Measurements from ENCODE around the gene OR2Z1.
"Not testable (repeated sequence)": the region's sequence is repeated elsewhere in the genome, so short reads cannot be mapped to it uniquely, and the experiment has no call there.

Gene OR2Z1

DNA sequence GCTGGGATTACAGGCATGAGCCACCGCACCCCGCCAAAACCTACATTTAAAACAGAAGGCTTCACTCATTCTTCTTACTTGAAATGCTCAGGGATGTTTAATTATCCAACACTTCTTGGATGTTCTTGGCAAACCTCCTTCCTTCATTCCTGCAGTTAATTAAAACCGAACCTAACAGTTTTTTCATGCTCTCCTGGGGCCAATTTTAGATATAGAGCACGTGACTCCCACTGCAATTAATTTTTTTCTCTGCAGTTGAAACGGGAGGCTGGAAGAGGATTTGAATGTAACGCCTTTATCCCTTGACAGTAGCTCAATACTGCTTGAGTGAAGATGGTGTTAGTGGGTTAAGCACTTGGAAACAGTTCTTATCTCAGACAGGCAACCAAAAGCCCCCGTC, 18.2 kb upstream of the OR2Z1 start:
- no peak for DNase-seq (ENCODE audit: low read depth)

DNA sequence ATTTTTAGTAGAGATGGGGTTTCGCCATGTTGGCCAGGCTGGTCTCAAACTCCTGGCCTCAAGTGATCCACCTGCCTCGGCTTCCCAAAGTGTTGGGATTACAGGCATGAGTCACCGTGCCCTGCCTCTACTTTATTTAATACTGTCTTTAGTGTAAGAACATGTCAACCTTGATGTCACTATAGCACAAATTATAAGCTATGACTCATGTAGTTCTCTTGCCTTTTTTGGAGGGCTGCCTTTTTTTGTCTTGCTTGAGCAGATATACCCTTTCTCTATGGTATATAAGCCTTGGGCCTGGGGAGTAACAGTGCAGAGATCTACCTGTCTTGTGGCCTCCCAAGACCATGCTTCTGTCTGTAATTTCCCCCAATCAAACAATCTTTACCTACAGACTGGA, 16.1 kb upstream of the OR2Z1 start:
- DNase-seq (ENCODE audit: low read depth) = not testable (repeated sequence)

DNA sequence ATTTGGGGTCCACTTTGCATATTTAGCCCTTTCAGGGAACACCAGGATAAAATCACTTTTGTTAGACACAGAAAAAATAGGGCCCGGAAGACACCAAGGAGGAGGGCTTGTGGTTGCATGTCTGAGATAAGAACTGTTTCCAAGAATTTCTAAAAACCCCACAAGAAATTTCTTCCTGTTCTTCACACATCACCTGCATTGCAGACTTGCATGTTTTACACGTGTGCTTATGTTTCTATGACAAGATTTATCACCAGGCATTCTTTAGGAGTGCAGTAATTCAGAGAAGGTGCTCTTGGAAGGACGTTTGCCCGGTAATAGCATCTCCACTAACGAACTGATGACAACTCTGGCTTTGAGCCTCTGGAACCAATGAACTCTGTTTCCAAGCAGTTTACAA, 15.7 kb upstream of the OR2Z1 start:
- peak; percentile 18 for DNase-seq (ENCODE audit: low read depth)

DNA sequence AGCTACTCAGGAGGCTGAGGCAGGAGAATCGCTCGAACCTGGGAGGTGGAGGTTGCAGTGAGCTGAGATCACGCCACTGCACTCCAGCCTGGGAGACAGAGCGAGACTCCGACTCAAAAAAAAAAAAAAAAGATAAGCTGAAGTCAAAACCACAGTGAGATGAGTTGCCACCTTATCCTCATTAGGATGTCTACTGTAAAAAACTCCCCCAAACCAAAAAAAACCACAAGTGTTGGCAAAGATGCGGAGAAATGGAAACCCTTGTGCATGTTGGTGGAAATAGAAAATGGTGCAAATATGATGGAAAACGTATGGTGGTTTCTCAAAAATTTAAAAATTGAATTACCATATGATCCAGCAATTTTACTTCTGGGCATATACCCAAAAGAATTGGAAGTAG, 11.1 kb upstream of the OR2Z1 start:
- DNase-seq (ENCODE audit: low read depth) = not testable (repeated sequence)

DNA sequence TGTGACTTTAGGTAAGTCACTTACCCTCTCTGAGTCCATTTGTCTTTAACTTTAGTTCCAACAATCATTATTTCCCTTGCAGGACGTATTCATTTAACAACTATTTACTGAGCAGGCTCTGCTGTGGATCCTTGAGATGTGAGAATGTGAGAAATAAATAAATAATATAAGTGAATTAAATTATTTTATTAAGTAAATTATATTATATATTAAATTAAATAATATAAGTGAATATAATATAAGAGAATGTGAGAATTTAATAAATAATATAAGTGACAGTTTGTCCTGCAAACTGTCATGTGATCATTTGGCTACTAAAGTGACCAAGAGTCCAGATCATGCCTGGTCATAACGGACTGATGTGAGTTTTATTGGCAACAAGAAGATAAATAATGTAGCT, 598 bp downstream of the OR2Z1 start:
- no peak for DNase-seq (ENCODE audit: low read depth)

DNA sequence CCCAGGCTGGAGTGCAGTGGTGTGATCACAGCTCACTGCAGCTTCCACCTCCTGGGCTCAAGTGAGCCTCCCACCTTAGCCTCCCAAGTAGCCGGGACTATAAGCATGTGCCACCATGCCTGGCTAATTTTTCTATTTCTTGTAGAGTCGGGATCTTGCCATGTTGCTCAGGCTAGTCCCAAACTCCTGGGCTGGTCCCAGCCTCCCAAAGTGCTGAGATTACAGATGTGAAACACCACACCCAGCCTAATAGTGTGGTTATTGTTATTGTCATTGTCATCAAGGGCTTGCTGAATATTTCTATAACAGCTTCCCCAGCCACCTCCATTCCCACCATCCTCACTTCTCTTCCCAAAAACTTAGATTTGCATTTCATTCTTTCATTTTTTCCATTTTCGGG, 2.8 kb downstream of the OR2Z1 start:
- no peak for DNase-seq (ENCODE audit: low read depth)

DNA sequence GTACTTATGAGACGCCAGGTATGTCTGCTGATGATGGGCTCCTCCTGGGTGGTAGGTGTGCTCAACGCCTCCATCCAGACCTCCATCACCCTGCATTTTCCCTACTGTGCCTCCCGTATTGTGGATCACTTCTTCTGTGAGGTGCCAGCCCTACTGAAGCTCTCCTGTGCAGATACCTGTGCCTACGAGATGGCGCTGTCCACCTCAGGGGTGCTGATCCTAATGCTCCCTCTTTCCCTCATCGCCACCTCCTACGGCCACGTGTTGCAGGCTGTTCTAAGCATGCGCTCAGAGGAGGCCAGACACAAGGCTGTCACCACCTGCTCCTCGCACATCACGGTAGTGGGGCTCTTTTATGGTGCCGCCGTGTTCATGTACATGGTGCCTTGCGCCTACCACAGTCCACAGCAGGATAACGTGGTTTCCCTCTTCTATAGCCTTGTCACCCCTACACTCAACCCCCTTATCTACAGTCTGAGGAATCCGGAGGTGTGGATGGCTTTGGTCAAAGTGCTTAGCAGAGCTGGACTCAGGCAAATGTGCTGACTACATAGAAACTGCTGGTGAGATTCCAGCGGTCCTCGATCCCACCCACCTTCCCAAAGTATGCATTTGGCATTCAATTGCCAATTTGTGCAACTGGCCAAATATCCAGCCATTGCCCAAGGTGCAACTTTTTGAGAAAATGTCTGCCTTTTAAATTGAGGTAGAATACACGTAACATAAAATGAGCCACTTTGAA, 10.2 kb downstream of the OR2Z1 start:
- no peak for DNase-seq (ENCODE audit: low read depth)

DNA sequence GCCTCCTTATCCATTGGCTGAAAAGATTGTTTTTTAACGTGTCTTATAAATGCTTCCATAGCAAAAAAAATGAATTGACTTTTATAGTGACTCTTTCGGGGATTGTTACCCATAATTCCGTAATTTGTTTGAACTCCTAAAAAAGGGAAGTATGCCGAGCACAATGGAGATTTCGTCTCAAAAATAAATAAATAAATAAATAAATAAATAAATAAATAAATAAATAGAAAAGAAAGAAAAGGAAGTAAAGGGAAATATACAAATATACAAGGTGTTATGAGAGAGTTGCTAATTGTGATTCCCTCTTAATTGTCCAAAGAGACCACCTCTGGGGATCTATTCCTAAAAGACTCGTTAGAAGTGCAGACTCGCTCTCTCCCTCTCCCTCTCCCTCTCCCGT, 16.9 kb downstream of the OR2Z1 start:
- no peak for DNase-seq (ENCODE audit: low read depth)

DNA sequence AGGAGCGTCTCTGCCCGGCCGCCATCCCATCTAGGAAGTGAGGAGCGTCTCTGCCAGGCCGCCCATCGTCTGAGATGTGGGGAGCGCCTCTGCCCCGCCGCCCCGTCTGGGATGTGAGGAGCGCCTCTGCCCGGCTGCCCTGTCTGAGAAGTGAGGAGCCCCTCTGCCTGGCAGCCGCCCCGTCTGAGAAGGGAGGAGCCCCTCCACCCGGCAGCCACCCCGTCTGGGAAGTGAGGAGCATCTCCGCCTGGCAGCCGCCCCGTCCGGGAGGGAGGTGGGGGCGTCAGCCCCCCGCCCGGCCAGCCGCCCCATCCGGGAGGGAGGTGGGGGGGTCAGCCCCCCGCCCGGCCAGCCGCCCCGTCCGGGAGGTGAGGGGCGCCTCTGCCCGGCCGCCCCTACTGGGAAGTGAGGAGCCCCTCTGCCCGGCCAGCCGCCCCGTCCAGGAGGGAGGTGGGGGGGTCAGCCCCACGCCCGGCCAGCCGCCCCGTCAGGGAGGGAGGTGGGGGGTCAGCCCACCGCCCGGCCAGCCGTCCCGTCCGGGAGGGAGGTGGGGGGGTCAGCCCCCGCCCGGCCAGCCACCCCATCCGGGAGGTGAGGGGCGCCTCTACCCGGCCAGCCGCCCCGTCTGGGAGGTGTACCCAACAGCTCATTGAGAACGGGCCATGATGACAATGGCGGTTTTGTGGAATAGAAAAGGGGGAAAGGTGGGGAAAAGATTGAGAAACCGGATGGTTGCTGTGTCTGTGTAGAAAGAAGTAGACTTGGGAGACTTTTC, 18.0 kb downstream of the OR2Z1 start:
- DNase-seq (ENCODE audit: low read depth) = not testable (repeated sequence)

DNA sequence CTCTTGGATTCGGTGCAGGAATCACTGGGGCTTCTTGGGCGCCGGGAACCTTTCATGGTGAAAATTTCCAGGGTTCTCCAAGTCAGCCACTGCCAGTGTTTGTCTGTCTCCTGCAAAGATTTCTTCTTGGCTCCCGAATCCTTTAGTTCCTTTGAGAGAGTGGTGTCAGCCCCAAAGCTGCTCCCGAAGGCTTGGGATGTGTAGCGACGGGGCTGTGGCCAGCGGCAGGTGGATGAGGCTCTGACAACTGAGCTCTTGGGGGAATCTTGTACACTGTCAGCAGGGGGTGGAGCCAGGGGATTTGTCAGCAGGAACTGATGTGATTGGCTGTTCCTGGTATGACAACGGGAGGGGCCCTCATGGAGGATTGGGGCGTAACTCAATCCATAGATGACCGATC, 45.8 kb downstream of the OR2Z1 start:
- not testable (repeated sequence) for DNase-seq (ENCODE audit: low read depth)

DNA sequence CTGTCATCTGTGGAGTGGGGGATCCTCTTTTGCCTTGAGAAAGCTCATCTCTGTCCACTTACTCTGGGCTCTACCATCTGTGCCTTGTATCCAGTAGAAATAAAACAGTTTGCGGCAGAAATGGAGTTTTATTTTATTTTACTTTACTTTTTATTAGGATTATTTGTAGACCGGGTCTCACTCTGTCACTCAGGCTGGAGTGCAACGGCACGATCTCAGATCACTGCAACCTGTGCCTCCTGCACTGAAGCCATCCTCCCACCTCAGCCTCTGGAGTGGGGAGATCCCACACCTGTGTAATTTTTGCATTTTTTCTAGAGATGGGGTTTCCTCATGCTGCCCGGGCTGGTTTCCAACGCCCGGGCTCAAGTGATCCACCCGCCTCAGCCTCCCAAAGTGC, 47.8 kb downstream of the OR2Z1 start:
- DNase-seq (ENCODE audit: low read depth) = not testable (repeated sequence)

DNA sequence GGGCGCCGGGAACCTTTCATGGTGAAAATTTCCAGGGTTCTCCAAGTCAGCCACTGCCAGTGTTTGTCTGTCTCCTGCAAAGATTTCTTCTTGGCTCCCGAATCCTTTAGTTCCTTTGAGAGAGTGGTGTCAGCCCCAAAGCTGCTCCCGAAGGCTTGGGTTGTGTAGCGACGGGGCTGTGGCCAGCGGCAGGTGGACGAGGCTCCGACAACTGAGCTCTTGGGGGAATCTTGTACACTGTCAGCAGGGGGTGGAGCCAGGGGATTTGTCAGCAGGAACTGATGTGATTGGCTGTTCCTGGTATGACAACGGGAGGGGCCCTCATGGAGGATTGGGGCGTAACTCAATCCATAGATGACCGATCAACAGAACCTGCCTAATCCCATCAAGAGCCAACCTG, 52.2 kb downstream of the OR2Z1 start:
- DNase-seq (ENCODE audit: low read depth) = not testable (repeated sequence)
